Activated effector memory CD4-positive, alpha-beta T cell treated with Interleukin-2 at 50 U/mL for 16 hours (primary cell): ENCODE data around the gene SLC1A6.
"Not testable (repeated sequence)": the region's sequence is repeated elsewhere in the genome, so short reads cannot be mapped to it uniquely, and the experiment has no call there.

Source experiments
- DNase-seq: peaks from one replicate; pipeline ENCODE4 v3.0.0-alpha.2; 2020

Gene SLC1A6

DNA sequence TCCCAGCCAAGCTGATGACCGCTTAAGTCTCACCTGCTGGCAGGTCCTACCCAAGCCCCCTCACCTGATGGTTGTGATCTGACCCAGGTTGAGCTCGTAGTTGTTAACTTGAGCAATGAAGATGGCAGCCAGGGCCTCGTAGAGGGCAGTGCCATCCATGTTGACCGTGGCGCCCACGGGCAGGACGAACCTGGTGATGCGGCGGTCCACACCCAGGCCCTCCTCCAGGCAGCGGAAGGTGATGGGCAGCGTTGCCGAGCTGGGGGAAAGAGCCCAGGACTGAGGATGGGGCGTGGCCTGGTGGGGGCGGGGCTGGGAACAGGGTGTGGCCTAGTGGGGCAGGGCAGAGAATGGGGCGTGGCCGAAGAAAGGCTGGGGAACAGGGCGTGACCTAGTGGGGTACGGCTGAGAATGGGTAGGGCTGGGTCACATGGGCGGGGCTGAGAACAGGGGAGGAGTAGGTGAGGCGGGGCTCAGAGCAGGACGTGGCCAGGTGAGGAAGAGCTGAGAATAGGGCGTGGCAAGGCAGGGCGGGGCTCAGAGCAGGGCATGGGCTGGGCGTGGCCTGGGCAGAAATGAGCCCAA lies 25.5 kb downstream of the SLC1A6 start:
- DNase-seq = no peak

DNA sequence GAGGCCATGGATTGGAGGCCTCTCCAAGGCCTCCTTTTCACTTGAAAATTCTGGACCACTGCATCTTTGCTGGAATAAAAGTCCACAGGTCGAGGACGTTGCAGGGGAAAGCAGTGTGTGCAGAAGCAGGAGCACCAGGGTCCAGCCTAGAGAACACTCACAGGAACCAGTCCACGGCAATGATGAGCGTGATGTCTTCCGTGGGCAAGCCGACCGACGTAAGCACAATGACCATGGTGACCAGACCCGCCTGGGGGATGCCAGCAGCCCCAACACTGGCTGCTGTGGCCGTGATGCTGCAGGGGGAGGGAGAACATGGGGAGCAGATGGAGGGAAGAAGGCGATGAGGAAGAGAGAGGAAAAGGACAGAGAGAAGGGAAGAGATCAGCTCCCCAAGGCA lies 26.9 kb downstream of the SLC1A6 start:
- no peak for DNase-seq

DNA sequence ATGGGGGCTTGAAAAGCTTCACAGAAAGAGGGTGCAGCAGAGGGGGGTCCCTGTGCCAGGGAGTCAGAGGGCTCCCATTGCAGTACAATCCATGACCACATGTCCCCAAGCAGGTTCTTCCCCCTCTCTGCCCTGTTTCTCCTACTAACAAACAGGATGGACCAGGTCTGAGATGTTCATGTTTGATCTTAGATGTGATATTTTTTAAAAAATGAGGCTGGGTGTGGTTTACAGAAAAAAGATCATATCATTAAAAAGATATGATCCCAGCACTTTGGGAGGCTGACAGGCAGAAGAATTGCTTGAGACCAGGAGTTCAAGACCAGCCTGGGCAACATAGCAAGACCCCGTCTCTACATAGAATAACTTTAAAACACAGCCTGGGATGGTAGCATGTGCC lies 29.2 kb downstream of the SLC1A6 start:
- no peak for DNase-seq

DNA sequence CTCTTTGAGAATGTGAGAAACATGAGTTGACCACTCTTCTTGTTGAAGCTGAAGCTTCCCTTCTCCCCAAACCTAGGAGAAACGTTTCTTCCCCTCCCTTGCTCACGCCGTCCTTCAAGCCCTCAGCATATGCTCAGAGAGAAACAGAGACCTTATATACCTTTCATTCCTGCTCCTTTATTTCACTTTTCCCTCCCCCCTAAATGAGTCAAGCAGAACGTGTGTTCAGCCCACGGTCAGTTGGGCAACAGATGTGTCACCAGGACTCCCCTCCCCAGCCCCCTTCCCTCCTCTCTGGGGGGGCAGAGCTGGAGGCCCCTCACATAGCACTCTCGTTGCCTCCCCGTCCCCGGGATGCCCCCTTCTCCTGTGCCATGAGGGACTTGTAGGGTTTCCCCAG lies 29.8 kb downstream of the SLC1A6 start:
- DNase-seq = no peak

DNA sequence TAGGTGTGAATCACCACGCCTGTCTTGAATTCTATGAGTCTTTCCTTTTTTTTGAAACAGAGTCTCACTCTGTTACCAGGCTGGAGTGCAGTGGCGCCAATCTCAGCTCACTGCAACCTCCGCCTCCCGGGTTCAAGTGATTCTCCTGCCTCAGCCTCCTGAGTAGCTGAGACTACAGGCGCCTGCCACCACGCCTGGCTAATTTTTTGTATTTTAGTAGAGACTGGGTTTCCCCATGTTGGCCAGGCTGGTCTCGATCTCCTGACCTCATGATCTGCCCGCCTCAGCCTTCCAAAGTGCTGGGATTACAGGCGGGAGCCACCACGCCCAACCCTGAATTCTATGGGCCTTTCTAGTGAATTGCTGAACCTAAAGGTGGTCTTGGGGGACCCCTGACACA lies 30.3 kb downstream of the SLC1A6 start:
- DNase-seq = not testable (repeated sequence)

DNA sequence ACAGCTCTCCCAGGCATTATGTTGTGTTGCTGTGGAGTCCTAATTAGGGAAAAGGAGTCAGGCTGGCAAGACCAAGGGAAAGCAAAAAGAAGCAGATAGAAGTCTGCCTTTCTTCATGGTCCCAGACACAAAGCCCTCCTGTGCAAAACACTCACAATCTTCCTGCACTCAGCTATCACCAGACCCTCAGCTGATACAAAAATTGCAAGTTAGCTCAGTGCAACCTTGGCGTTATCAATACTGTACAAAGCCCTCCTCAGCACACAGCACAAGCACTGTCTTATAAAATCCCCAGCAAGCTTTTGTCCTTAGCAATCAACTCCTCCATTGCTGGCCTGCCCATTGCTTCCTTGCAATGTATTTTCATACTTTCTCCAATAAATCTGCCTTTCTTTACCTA lies 35.2 kb downstream of the SLC1A6 start:
- no peak for DNase-seq

DNA sequence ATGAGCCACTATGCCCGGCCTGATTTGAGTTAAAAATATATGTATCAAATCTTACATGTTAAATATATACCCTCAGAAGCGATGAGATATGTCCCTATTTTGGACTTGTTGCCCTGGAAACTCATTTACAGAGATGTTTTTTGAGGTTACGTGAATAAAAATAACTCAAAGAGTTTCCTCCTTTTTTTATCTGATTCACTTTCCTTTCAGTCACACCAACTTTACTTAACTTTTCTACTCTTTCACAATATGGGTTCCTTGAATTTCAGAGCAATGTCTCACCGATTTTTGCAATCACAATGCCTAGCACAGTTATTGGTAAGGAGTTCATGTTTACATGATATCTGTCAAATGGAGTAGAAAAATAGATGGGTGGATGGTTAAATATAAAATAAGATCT lies 36.1 kb downstream of the SLC1A6 start:
- no peak for DNase-seq

DNA sequence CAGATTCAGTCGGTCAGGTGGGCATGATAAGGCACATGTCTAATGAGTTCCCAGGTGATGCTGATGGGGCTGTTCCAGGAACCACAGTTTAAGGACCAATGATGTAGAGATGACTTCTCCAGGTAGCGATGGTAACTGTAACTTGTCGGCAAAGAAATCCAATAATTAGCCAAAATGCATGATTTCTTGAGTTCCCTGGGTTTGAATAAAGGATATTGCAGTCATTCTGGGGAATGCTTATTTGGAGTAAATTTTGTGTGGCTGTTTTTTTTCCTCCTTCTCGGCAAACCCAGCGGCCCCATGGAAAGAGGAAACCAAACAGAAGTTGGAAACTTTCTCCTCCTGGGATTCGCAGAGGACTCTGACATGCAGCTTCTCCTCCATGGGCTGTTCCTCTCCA lies 38.5 kb downstream of the SLC1A6 start, which contains the start of gene OR7C2:
OR7C2 (plus strand) TSS at position 301 of the 400 bp plus-strand sequence; CDS start at position 301, 0 bp downstream.
- DNase-seq = no peak

DNA sequence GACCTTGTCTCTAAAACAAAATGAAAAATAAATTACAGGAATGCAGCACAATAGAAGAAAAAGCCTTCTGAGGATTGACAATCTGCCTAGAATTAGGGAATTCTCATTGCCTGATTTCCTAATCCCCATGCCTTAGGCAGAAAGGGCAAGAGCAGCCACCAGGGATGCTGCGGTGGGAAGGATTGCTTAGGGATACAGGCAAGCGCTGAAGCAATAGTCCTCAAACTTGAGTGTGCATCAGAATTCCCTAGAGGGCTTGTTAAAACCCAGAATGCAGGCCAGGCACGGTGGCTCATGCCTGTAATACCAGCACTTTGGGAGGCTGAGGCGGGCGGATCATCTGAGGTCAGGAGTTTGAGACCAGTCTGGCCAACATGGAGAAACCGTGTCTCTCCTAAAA lies 39.4 kb downstream of the SLC1A6 start:
- no peak for DNase-seq

DNA sequence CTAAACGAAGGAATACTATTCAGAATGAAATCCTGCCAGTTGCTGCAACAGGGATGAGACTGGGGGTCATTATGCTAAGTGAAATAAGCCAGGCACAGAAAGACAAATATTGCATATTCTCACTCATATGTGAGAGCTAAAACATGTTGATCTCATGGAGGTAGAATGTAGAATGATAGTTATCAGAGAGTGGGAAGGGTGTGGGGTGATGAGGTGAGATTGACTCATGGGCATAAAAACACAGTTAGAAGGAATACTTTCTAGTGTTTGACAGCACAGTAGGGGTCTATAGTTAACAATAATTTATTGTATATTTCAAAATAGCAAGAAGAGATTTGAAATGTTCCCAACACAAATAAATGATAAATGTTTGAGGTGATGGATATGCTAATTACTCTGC lies 46.2 kb downstream of the SLC1A6 start:
- no peak for DNase-seq

DNA sequence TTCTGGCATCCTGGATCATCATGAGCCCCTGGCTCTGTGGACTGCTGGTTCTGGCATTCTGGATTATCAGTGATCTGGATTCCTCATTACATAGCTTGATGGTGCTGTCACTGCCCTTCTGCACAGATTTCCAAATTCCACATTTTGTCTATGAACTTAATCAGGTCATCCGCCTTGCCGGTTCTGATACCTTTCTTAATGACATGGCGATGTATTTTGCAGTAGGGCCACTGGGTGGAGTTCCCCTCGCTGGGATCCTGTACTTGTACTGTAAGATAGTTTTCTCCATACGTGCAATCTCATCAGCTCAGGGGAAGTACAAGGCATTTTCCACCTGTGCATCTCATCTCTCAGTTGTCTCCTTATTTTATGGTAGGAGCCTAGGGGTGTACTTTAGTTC lies 62.8 kb downstream of the SLC1A6 start:
- no peak for DNase-seq

DNA sequence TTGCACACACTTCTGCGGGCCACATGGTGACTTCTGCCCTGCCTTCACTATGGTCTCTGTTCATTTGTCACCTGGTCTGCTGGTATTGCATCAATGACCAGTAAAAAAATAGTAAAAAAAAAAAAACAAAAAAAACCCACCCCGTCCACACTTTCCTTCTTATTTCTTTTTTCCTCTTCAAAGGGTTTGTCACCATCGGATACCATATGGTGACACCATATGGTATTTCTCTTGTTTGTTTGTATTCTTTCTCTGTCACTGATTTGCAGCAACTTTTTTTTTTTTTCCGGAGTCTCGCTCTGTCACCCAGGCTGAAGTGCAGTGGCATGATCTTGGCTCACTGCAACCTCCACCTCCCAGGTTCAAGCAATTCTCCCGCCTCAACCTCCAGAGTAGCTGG lies 64.5 kb downstream of the SLC1A6 start:
- DNase-seq = no peak

DNA sequence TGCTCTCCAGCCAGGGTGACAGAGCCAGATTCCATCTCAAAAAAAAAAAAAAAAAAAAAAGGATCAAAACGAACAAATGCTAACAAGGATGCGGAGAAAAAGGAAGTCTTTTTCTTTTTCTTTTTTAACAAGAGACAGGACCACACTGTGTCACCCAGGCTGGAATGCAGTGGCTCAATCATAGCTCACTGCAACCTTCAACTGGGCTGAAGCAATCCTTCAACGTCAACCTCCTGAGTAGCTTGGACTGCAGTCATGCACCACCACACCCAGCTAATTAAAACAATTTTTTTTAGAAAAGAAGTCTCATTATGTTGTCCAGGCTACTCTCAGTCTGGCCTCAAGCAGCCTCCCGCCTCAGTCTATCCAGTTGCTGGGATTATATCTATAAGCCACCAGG lies 73.0 kb downstream of the SLC1A6 start:
- no peak for DNase-seq

DNA sequence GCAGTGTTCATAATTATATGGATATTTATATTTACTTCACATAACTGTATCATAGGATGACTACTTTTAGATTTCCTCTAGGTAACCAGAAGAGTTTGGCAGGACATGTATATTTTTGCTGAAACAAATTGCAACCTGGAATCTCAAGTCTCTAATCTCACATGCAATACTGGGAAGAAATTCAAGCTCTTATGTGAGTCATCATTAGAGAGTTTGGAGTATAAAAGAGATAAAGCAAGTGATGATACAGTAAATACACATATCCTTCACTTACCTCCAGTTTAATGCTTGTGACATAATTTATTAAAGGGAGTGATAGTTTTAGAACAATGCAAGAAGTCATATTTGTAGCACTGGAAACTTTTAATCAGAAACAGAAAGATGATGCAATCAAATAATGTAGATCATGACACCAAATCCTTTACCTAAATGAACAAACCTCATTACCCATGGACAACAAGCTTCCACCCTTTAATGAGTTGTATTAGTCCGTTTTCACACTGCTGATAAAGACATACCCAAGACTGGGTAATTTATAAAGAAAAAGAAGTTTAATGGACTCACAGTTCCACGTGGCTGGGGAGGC lies 77.9 kb downstream of the SLC1A6 start:
- no peak for DNase-seq
